Measurements from ENCODE around the gene IPO5.
"Not testable (repeated sequence)": the region's sequence is repeated elsewhere in the genome, so short reads cannot be mapped to it uniquely, and the experiment has no call there.

Gene IPO5

DNA sequence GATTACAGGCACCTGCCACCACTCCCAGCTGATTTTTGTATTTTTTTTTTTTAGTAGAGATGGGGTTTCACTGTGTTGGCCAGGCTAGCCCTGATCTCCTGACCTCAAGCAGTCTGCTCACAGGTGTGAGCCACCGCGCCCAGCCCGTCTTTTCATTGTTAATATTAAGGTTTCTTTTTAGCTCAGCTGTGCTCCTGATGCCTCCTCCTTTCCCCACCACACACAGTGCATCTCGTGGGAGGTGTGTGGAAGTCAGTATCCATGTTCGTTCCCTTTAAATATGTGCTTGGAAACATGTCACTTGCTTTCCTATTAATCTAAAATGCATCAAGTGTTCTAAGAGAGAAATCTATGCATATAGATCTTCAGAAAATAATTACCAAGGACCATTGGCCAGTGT is 53.5 kb downstream of the IPO5 start:
- in situ Hi-C loops (cut with MboI; ENCODE audit: low sequenced_read_pairs): no loop called here

DNA sequence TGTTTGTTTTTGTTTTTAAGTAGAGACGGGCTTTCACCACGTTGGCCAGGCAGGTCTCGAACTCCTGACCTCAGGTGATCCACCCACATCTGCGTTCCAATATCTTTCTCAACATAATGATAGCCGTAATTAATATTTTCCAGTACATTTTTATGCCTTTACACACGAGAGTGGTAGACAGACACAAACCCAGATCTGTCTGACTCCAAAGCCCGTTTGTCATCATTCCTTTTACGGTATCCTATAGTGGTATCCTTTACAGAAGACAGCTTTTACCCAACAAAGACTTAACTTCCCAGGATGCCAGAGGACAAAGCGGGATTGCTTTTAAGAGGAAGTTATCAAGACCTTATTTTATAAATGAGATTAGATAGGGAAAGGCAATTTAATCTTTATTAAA is 59.8 kb downstream of the IPO5 start:
- in situ Hi-C loops (cut with MboI; ENCODE audit: low sequenced_read_pairs): no loop called here

DNA sequence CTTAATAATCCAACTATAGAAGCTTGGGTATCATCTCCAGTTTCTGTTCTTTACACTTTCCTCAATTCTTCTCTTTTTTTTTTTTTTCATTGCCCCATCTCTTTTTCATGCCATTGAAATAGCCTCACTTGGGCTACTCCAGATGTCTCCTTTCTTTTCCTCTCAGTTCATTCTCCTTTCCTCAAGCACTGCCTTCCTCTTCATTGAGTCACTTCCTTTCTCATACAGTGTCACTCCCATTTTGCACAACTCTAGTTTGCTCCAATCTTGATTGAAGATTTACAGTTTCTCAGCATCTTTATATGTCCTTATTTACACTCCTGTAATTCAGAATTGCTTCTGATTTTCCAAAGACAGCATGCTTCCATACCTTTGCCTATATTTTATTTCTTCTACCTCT is 61.3 kb downstream of the IPO5 start:
- in situ Hi-C loops (cut with MboI; ENCODE audit: low sequenced_read_pairs): no loop called here

DNA sequence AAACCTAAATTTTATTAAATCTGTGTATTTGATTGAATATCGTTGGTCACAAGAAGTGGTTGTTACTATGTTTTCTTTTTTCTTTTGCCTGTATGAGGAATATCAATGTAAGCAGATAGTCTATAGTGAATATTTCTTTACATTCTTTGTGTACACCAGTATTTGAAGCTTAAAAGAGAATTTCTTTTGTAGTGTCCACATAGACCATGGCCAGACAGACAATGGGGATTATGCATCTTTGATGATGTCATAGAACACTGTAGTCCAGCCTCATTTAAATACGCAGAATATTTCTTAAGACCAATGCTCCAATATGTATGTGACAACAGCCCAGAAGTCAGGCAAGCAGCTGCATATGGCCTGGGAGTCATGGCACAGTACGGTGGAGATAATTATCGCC is 64.8 kb downstream of the IPO5 start:
- in situ Hi-C loops (cut with MboI; ENCODE audit: low sequenced_read_pairs): no loop called here

DNA sequence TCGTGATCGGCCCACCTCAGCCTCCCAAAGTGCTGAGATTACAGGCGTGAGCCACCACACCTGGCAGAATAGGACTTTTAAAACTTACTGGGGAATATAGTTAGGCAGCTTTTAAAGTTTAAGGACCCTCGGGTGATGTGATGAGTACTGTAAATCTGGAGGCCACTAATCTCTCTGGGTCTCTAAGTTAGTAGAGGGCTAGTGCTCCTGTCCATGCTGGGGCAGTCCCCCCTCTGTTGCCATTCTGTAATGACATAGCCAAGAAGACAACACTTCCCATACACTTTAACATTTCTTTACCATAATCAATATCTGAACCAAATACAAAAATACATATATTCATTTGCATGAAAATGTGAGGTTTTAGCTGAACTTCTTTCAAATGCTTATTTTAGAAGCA is 65.7 kb downstream of the IPO5 start:
- in situ Hi-C loops (cut with MboI; ENCODE audit: low sequenced_read_pairs): no loop called here

DNA sequence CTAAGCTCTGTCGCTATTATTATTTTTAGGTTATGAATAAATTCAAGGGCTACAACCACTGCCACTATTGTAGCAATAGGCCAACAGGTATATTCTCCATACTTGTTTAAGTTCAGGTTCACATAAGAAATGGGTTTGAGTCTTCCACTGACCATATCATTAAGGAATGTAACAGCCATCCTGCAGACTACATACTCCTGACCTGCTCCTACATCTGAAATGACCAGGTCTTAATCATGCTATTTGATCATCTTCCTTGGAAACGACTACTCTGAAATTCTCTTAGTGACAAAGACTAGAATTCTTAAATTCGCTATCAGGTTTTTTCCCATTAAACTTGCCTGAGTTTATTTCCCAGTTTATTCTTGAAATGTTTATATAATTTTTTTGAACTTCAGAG is 66.8 kb downstream of the IPO5 start:
- in situ Hi-C loops (cut with MboI; ENCODE audit: low sequenced_read_pairs): no loop called here

DNA sequence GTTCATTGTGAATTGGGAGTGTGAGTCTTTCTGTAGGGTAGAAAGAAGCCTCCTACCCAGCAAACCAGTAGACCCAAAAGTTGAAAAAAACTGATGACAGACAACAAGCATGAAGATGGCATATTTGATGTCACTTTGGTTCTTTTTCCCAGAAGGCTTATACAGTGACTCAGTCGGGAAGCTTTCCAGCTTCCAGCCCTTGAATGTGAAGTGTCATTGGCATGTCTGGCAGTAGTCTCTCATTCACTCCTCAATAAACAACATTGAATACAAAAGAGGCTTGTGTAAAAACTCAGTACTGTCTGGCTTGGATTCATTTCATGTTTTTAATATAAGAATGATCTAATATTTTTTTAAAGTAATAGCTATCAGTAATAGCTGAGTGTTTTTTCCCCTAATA is 68.7 kb downstream of the IPO5 start:
- in situ Hi-C loops (cut with MboI; ENCODE audit: low sequenced_read_pairs): no loop called here

DNA sequence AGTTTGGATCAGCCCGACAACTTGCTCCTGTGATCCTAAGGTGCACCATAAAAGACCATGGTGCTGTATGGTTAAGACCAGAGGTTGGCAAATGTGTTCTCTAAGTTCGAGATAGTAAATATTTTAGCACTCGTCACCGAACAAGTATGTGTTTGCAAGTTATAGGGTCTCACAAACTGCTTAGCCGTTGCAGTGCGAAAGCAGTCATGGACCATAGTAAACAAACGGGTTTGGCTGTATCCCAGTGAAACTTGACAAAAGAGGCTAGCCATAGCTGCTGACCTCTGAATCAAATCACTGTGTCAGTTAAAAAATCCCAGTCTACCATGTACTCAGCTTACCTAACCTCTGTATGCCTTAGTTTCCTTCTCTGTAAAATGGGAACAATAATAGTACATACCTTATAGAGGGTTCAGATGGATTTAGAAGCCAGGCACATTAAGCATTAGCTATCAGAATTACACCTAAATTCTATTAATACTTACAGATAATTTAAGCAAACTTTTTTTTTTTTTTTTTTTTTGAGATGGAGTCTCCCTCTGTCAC is 72.1 kb downstream of the IPO5 start:
- in situ Hi-C loops (cut with MboI; ENCODE audit: low sequenced_read_pairs): no loop called here

DNA sequence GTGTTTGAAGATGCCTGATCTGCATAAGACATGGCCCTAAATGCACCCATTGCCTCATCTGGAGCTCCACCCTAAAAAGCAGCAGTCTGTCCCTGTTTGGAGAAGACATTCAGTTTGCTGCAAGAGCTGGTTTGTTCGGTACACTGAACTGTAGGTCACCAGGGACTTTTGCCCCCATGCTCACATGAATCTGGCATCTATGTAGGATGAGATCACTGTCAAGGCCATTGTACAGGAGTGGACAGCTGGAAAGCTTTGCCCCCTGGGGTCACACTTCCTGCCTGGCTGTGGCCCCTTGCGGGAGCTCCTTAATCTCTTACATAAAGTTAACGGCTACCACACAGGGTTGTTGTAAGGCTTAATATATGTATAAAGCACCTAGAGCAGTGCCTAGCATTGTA is 73.0 kb downstream of the IPO5 start:
- in situ Hi-C loops (cut with MboI; ENCODE audit: low sequenced_read_pairs): no loop called here

DNA sequence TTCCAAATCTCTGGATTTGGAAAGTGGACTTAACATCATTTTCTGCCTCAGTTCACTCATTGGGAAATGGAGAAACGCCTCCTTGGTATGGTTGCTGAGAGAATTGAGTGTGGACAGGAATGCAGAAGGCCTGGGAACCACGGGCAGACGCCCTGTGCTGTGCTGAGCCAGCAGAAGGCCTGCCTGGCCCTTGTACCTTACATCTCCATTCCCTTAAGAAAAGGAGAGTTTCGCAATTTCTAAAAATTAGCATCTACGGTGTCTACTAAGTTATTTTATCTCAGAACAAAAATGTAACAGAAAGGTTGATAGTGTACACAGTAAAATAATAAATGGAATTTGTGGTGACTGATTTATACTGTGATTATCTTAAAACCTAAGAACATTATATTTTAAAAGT is 78.7 kb downstream of the IPO5 start:
- in situ Hi-C loops (cut with MboI; ENCODE audit: low sequenced_read_pairs): no loop called here

DNA sequence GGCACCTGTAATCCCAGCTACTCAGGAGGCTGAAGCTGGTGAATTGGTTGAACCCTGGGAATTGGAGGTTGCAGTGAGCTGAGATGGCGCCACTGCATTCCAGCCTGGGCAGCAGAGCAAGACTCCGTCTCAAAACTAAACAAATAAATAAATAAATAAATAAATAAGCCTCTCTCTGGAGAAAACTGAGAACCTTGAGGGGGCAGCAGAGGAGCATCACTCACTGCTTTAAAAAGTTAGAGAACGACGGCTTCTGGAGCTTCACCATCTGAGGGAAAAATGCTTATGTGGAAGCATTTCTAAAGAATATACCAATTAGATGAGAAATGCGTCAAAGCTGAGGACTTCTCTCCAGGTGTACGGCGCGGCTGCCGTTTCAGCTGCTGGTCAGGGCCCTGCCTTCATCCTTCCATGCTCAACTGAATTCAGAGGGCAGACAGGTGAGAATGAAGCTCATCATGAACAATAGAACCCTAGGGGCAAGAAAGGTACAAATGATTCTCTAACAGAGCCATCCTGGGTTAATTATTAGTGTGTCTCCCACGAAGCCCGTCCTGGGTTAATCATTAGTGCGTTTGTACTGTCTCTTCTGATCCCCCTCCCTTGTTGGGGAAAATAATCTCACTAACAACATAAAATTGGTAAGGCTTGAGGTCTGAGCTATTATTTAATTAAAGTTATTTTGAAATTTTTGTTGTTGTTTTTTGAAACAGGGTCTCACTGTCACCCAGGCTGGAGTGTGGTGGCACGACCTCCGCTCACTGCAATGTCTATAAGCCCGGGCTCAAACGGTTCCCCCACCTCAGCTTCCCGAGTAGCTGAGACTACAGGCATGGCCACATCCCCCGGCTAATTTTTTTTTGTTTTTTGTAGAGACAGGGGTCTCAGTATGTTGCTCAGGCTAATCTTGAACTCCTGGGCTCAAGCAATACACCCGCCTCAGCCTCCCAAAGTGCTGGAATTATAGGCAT is 80.1 kb downstream of the IPO5 start:
- in situ Hi-C loops (cut with MboI; ENCODE audit: low sequenced_read_pairs): no loop called here

DNA sequence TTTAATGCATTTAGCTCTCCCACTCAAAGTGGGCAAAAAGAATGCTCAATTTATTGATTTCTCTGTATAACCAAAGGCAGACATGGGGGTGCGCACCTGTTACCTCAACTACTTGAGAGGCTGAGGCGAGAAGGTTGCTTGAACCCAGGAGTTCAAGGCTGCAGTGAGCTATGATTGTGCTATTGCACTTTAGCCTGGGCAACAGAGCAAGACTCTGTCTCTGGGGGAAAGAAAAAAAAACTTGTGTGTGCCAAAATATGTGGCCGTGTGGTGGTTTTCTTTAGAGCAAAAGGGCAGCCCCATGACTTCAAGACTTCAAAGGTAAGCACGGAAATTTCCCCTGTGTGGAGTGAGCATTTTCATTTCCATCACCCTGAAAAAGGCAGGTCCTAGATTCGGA is 81.9 kb downstream of the IPO5 start:
- in situ Hi-C loops (cut with MboI; ENCODE audit: low sequenced_read_pairs): no loop called here

DNA sequence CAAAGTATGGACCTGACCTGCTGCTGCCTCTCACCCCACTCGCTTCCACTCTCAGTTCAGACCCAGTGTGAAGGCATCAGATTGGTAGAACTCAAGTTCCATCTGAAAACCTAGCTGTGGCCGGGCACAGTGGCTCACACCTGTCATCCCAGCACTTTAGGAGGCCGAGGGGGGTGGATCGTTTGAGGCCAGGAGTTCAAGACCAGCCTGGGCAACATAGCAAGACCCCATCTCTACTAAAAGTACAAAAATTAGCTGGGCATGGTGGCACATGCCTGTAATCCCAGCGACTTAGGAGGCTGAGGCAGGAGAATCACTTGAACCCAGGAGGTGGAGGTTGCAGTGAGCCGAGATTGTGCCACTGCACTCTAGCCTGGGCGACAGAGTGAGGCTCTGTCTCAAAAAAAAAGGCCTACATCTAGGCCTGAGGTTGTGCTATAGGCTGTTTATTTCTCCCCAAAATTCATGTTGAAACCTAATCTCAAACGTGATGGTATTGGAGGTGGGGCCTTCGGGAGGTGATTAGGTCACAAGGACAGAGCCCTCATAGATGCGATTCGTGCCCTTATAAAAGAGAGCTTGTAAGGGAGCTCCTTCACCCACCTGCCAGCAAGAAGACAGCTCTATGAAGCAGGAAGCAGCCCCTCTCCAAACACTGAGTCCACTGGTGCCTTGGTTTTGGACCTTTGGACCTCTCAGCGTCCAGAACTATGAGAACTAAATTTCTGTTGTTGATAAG is 83.3 kb downstream of the IPO5 start:
- in situ Hi-C loops (cut with MboI; ENCODE audit: low sequenced_read_pairs): not testable (repeated sequence)

DNA sequence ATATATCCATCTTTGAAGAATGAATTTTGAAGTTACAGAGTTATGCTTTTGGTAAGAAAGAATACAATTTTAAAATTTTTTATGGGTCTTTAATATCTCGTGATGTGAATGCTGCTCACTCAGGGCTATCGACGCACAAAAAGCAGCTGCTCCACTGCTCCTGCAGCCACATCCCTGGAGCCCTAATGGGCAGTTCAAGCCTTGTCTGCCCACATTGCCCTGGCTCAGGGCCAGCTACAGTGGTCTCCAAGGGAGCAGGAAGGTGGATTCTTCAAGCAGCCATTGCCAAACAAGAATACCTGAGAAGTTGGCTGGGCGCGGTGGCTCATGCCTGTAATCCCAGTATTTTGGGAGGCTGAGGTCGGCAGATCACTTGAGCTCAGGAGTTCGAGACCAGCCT is 85.8 kb downstream of the IPO5 start:
- in situ Hi-C loops (cut with MboI; ENCODE audit: low sequenced_read_pairs): no loop called here

DNA sequence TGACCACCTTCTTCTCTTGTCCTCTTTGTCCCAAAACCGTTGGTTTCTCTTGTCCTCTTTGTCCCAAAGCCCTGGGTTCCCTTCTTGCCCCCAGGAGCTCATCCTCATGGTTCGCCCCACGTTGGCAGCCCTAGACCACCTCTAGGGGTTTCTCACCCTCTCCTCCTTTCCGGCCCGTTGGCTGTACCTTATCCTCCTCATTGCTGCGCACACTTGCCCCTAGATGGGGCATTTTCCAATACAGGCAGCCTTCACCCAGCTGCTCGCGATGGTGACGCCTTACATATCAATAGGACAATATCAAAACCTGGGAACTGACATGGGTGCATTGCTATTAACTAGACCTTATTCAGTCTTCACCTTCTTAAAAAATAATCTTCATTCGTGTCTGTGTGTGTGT is 86.5 kb downstream of the IPO5 start:
- in situ Hi-C loops (cut with MboI; ENCODE audit: low sequenced_read_pairs): no loop called here

DNA sequence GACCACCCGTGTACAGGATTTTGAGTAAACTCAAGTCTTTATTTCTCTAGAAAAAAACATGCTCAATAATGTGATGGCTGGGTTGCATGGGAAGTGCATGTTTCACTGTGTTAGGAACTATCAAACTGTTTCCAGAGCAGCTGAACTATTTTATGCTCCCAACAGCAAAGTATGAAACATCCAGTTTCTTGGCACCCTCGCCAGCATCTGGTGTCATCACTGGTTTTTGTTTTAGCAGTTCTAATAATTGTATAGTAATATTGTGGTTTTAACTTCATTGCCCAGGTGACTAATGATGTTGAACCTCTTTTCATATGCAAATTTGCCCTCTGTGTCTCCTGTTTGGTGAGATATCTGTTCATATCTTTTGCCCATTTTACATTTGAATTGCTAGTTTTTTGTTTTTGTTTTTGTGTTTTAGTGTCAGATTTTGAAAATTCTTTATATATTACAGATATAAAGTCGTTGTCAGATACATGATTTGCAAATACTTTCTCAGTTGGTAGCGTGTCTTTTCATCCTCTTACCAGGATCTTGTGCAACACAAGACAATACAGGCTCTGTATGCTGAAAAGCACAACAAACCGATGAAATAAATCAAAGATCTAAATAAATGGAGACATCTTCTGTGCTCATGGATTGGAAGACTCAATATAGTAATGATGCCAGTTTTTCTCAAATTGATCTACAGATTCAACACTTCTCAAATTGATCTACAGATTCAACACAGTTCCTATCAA is 87.8 kb downstream of the IPO5 start:
- in situ Hi-C loops (cut with MboI; ENCODE audit: low sequenced_read_pairs): no loop called here

DNA sequence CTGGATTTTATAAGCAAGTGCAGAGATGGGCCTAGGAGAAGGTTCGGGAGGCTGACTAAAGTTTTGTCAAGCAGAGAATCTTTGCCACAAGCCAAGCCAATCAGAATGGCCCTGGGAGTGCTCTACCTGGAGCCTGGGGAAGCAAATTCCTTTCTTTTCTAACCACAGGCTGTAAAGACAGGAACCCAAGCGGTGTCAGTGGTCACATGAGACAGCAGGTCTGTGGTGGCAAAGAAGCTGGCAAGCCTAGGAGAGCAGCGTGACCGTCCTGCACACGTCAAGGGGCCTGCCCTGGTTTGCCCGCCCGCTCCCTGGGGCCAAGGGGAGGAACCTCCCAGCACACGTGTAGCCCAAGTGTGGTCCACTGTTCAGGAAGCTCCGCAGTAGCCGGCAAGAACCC is 90.8 kb downstream of the IPO5 start:
- in situ Hi-C loops (cut with MboI; ENCODE audit: low sequenced_read_pairs): no loop called here

DNA sequence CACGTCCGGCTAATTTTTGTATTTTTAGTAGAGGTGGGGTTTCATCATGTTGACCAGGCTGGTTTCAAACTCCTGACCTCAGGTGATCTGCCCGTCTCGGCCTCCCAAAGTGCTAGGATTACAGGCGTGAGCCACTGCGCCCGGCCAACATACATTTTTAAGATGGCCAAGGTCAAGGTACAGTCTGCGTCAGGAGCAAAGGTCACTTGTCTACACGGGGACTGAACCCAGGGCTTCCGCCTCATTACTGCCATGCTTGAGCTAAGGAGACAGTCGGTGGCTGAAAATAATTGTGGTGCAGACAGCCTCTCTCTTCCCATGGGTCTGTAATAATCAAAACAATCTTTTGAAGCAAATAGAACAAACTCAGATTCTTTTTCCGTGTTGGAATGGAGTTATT is 94.3 kb downstream of the IPO5 start:
- in situ Hi-C loops (cut with MboI; ENCODE audit: low sequenced_read_pairs): not testable (repeated sequence)

DNA sequence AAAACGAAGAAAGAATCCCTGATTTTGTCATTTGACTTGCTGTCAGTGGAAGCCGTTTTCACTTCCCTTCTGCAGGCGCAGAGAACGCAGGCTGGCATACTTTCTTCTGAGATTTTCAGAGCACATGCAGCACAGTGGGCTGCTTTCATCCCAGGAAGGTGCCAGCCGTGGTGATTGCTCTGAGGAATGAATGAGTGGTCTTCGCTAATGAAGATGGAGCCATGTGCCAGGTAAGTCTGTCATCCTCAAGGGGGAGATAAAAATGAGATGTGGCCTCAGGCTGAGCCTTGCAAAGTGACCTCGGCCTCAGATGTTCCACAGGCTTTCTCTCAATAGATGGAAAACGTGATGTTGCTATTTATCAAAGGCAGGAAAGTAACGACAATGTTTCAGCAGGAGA is 94.8 kb downstream of the IPO5 start:
- in situ Hi-C loops (cut with MboI; ENCODE audit: low sequenced_read_pairs): no loop called here

DNA sequence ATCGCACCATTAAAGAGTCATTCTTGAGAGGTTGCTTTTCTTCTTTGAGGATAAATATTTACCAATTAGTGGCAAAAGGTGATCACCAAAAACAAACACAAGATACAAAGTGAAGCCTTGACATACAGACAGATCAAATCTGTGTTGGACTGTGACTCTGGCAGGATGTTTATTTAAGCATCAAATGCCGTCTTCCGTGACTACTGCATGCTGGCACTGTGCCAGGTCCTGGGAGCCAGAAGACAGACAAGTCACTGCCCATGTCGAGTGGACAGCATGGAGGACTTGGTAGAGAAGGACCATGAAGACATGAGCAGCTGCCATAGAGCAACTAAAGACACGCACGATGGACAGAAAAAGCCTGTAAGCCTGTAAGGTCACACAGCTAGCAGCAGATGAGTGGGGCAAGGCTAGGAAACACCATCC is 96.6 kb downstream of the IPO5 start:
- in situ Hi-C loops (cut with MboI; ENCODE audit: low sequenced_read_pairs): no loop called here

DNA sequence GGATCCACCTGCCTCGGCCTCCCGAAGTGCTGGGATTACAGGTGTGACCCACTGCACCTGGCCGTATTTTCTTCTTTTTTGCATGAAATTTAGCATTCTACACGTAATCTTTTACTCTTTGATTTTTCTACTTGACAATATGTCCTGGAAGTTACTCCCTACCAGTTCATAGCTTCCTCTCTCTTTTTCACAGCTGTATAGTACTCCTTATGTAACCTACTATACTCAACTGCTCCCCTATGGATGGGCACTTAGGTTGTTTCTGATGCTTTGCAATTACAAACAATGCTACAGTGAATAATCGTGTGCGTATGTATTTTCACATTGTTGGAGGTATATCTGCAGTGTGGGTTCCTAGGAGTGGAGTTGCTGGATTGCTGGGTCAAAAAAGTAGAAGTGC is 98.9 kb downstream of the IPO5 start:
- in situ Hi-C loops (cut with MboI; ENCODE audit: low sequenced_read_pairs): no loop called here
